Neuron (in vitro differentiated cells): ENCODE results near the gene OR5H1.
"Not testable (repeated sequence)": the region's sequence is repeated elsewhere in the genome, so short reads cannot be mapped to it uniquely, and the experiment has no call there.

ENCODE experiments used
- H2AFZ ChIP-seq: one replicate; pipeline ENCODE4 v1.6.1; 2013; ENCODE audit warnings: low read depth, mild to moderate bottlenecking, inconsistent platforms, low read length, moderate library complexity
- H3K27me3 ChIP-seq: one replicate; pipeline ENCODE4 v1.6.1; 2013; ENCODE audit warnings: low read length; ENCODE audit not compliant: insufficient read depth
- H3K36me3 ChIP-seq: one replicate; pipeline ENCODE4 v1.6.1; 2013; ENCODE audit warnings: low read length; ENCODE audit not compliant: insufficient read depth
- H3K4me1 ChIP-seq: one replicate; pipeline ENCODE4 v1.6.1; 2013; ENCODE audit warnings: low read length; ENCODE audit not compliant: insufficient read depth
- H3K4me3 ChIP-seq: 2 replicates; pipeline ENCODE4 v1.5.1; 2013; ENCODE audit warnings: mild to moderate bottlenecking, low read length, moderate library complexity
- H3K9me3 ChIP-seq: one replicate; pipeline ENCODE4 v1.6.1; 2013; ENCODE audit warnings: low read length

OR5H1 gene

GRCh38 chr3:98130421-98130820 lies at the start of gene OR5H1:
Gene OR5H1, plus strand, starts transcription at chr3:98130721. Its CDS starts 1,977 bp downstream, at chr3:98132698.
- no peaks in the 10 kb centered on the region for H3K27me3 ChIP-seq
- H3K4me3 ChIP-seq = no peak within 1 kb of the TSS
- H3K4me1 ChIP-seq = no peaks in the 10 kb centered on the region
- no peaks in the 10 kb centered on the region for H3K9me3 ChIP-seq
- H2AFZ ChIP-seq = no peak within 1 kb of the TSS
- H3K36me3 ChIP-seq = no peaks in the 10 kb centered on the region

GRCh38 chr3:98086873-98087272 lies 43.6 kb upstream of the OR5H1 start, which contains the start of gene OR5AC2:
Gene OR5AC2, plus strand, starts transcription at chr3:98087173. Its CDS starts 0 bp downstream, at chr3:98087173.
- Histone ChIP-seq H3K4me1 (no peaks in the 10 kb centered on the region), H3K27me3 (no peaks in the 10 kb centered on the region), H3K4me3 (no peak within 1 kb of the TSS), H3K36me3 (no peaks in the 10 kb centered on the region), H3K9me3 (no peaks in the 10 kb centered on the region), H2AFZ (no peak within 1 kb of the TSS)

GRCh38 chr3:98095882-98096281 lies 34.6 kb upstream of the OR5H1 start:
- Histone ChIP-seq H3K36me3 (no peaks in the 10 kb centered on the region), H2AFZ (no peak overlapping the region), H3K4me1 (no peaks in the 10 kb centered on the region), H3K9me3 (no peaks in the 10 kb centered on the region), H3K4me3 (no peak overlapping the region), H3K27me3 (no peaks in the 10 kb centered on the region)

GRCh38 chr3:98099848-98100247 lies 30.7 kb upstream of the OR5H1 start:
- H2AFZ ChIP-seq = no peak overlapping the region
- H3K9me3 ChIP-seq = no peaks in the 10 kb centered on the region
- no peak overlapping the region for H3K4me3 ChIP-seq
- no peaks in the 10 kb centered on the region for H3K4me1 ChIP-seq
- no peaks in the 10 kb centered on the region for H3K27me3 ChIP-seq
- H3K36me3 ChIP-seq = no peaks in the 10 kb centered on the region

GRCh38 chr3:98108162-98108561 lies 22.4 kb upstream of the OR5H1 start:
- Histone ChIP-seq H3K36me3 (no peaks in the 10 kb centered on the region), H3K27me3 (no peaks in the 10 kb centered on the region), H3K4me3 (no peak overlapping the region), H3K9me3 (no peaks in the 10 kb centered on the region), H2AFZ (no peak overlapping the region), H3K4me1 (no peaks in the 10 kb centered on the region)

- Histone ChIP-seq H3K9me3 (no peaks in the 10 kb centered on the region), H3K4me1 (no peaks in the 10 kb centered on the region), H2AFZ (no peak overlapping the region), H3K36me3 (no peaks in the 10 kb centered on the region), H3K4me3 (no peak overlapping the region), H3K27me3 (no peaks in the 10 kb centered on the region)
These were observed 20.5 kb upstream of the OR5H1 start for GRCh38 chr3:98109807-98110549.

- no peaks in the 10 kb centered on the region for H3K4me1 ChIP-seq
- no peaks in the 10 kb centered on the region for H3K27me3 ChIP-seq
- no peaks in the 10 kb centered on the region for H3K36me3 ChIP-seq
- H2AFZ ChIP-seq = no peak overlapping the region
- H3K9me3 ChIP-seq = no peaks in the 10 kb centered on the region
- no peak overlapping the region for H3K4me3 ChIP-seq
These were observed 20.0 kb upstream of the OR5H1 start for GRCh38 chr3:98110550-98110908.

GRCh38 chr3:98114264-98114663 lies 16.3 kb upstream of the OR5H1 start:
- Histone ChIP-seq H2AFZ (no peak overlapping the region), H3K4me3 (no peak overlapping the region), H3K36me3 (no peaks in the 10 kb centered on the region), H3K4me1 (no peaks in the 10 kb centered on the region), H3K27me3 (no peaks in the 10 kb centered on the region), H3K9me3 (no peaks in the 10 kb centered on the region)

GRCh38 chr3:98115717-98116116 lies 14.8 kb upstream of the OR5H1 start:
- Histone ChIP-seq H3K4me3 (no peak overlapping the region), H2AFZ (no peak overlapping the region), H3K9me3 (no peaks in the 10 kb centered on the region), H3K27me3 (no peaks in the 10 kb centered on the region), H3K36me3 (no peaks in the 10 kb centered on the region), H3K4me1 (no peaks in the 10 kb centered on the region)

GRCh38 chr3:98136631-98137030 lies 6.1 kb downstream of the OR5H1 start:
- no peak overlapping the region for H3K4me3 ChIP-seq
- H3K36me3 ChIP-seq = no peaks in the 10 kb centered on the region
- no peak overlapping the region for H2AFZ ChIP-seq
- no peaks in the 10 kb centered on the region for H3K27me3 ChIP-seq
- no peaks in the 10 kb centered on the region for H3K9me3 ChIP-seq
- H3K4me1 ChIP-seq = no peaks in the 10 kb centered on the region

- not testable (repeated sequence) for H2AFZ ChIP-seq, H3K9me3 ChIP-seq, H3K4me3 ChIP-seq
These were observed 7.5 kb downstream of the OR5H1 start for GRCh38 chr3:98137826-98138557.

GRCh38 chr3:98140531-98140930 lies 10.0 kb downstream of the OR5H1 start:
- Histone ChIP-seq H3K4me1 (no peaks in the 10 kb centered on the region), H3K4me3 (no peak overlapping the region), H3K36me3 (no peaks in the 10 kb centered on the region), H3K9me3 (no peaks in the 10 kb centered on the region), H3K27me3 (no peaks in the 10 kb centered on the region), H2AFZ (no peak overlapping the region)

More at GRCh38 chr3:98137826-98138557, 7.5 kb downstream of the OR5H1 start:
- H3K4me1 ChIP-seq, H3K36me3 ChIP-seq, H3K27me3 ChIP-seq: not testable (repeated sequence)

- H3K27me3 ChIP-seq = no peaks in the 10 kb centered on the region
- H2AFZ ChIP-seq = no peak within 1 kb of the TSS
- no peaks in the 10 kb centered on the region for H3K9me3 ChIP-seq
- H3K4me1 ChIP-seq = no peaks in the 10 kb centered on the region
- no peak within 1 kb of the TSS for H3K4me3 ChIP-seq
- no peaks in the 10 kb centered on the region for H3K36me3 ChIP-seq
These were observed 16.7 kb downstream of the OR5H1 start, which contains the start of gene OR5H14 for GRCh38 chr3:98147179-98147578. Gene OR5H14, plus strand, starts transcription at chr3:98147479. Its CDS starts 1,907 bp downstream, at chr3:98149386.
